ENCODE data around the gene ANKRD9.

Gene ANKRD9

GRCh38 chr14:102499401-102500157 lies 10.0 kb downstream of the ANKRD9 start:
- DNase-seq (ENCODE audit: low spot score) = no peak

DNA sequence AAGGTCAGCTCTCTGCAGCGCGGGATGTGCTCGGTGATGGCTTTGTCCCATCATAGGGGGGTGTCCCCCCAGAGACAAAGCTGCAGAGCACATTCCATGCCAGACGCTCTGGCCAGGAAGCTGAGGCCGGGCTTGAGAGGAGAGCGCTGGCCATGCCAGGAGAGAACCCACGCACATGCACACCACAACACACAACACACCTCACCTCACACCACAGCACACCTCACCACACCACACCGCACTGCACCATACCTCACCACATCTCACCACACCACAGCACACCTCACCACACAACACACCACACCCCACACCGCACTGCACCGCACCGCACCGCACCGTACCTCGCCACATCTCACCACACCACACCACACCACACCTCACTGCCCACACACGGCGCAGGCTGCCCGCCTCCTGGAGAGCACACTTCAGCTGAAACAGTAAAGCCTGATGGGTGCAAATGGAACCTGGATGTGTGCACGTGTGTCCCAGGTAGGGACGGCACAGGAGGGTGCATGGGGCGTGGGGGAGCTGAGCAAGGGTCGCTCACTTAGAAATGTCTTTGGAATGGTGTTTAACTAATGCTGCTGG lies 10.8 kb downstream of the ANKRD9 start:
- no peak for DNase-seq (ENCODE audit: low spot score)

- peak; percentile 64 for DNase-seq (ENCODE audit: low spot score)
These were observed 11.4 kb downstream of the ANKRD9 start for GRCh38 chr14:102497998-102498677.

DNA sequence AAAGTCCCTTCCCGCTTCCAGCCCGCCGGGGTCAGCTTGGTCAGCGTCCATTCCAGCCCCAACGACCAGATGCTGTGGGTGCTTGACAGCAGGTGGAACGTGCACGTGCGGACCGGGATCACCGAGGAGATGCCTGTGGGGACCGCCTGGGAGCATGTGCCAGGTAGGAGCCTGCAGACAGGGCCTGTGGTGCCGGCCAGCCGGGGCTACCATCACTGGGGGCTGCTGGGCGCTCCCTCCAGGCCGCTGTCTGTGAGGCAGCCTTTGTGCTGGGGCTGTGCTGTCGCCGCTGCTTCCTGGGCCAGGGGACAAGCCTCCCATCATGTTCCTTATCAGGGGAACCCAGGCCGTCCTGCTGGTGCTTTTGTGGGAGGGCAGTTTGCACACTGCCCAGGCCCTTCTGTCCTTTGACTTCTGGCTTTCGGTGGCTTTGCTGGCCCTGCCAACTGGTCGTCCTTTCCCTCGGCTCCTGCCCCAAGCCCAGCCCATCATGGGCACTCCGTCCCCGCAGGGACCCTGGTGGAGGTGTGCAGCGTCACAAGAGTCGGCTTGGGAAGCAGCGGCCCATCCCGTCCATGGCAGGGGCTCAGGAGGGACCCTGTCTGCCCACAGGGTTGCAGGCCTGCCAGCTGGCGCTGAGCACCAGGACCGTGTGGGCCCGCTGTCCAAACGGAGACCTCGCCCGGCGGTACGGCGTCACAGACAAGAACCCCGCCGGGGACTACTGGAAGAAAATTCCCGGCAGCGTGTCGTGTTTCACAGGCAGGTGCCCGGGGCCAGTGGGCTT lies 12.4 kb downstream of the ANKRD9 start:
- peak; percentile 39 for DNase-seq (ENCODE audit: low spot score)

DNA sequence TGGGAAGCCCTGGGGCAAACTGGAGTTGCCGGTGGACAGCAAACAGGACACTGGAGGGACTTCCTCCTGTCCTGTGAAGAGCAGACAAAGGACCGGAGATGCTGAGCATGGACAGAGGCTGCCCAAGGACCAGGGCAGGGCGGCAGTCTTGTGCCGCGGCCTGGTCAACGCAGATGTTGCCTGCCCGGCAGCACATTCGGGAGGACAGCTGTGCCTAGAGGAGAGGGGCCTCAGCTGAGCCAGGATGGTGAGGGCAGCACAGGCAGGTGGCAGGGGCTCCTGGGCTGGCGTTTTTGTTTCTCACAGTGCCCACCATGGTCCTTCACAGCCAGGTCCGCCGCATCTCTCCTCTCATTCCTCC lies 13.3 kb downstream of the ANKRD9 start:
- no peak for DNase-seq (ENCODE audit: low spot score)

- peak; percentile 43 for DNase-seq (ENCODE audit: low spot score)
These were observed 13.9 kb downstream of the ANKRD9 start for GRCh38 chr14:102495491-102496330.

GRCh38 chr14:102493585-102493984 lies 16.0 kb downstream of the ANKRD9 start:
- DNase-seq (ENCODE audit: low spot score) = peak; percentile 42

DNA sequence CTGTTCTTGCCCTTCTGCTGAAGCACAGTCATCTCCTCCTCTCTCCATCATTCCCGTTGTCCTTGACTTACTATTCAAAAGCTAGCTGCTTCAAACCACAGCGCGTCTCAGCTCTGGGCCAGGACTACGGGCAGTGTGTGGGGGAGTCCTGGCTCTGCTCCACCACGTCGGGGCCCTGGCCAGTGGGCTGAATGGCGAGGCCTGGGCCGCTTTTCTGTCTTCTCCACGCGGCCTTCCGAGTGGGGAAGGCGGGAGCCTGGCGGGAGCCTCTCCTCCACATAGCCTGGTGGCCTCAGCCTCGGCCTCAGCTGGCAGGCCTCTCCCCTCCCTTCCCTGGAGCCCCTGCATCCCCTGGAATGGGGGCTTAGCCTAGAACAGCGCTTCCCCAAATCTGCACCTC lies 16.5 kb downstream of the ANKRD9 start:
- peak; percentile 37 for DNase-seq (ENCODE audit: low spot score)

GRCh38 chr14:102492531-102492910 lies 17.1 kb downstream of the ANKRD9 start:
- DNase-seq (ENCODE audit: low spot score) = no peak

DNA sequence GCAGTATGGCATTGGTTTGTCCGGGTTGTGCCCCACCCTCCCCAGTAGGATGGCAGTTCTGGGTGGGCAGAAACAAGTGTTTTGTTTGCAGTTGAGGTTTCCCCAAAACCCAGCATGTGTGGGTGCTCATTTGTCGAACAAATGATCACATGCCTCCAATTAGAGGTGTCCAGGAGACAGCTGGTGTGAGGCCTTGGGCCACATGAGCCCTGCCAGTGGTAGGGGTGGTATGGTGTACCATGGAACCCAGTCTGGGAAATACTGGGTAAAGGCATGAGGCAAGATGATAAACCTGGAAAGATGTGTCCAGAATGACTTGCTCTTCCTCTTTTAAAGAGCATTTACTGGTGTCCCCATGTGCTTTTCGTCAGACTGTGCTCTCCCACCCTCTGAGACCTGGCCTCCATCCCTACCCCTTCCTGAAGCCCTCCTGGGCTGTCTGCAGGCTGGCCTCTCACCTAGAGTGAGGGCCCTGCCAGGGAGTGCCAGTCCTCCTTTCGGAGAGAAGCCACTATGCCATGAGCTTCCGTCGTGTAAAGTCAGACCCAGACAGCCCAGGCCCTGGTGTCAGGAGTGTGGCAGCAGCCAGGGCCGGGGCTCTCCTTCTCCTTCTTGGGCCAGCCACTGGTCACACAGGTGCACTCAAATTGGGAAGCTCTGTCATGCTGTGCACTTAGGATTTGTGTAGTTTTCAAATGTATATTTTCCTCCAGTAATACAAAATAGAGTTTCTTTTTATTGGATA lies 17.6 kb downstream of the ANKRD9 start:
- no peak for DNase-seq (ENCODE audit: low spot score)

- DNase-seq (ENCODE audit: low spot score) = no peak
These were observed 18.2 kb downstream of the ANKRD9 start for GRCh38 chr14:102491366-102491765.

DNA sequence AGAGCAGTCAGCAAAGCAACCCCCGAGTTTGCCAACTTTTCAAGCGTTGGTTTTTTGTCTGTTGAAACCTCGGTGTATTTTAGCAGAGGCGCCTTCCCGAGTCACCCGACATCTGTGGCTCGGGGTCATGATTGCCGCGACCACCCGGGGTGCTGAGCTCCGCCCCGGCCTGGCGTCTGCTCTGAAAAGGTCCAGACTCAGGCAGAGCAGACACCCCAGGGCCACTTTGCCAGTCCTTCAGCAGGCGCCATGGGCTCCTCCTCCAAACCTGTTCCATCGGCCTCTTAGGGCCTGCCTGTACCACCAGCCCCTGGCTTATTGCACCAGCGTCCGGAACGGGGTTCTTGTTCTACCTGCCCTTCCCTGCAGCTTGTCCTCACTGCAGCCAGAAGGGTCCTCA lies 19.1 kb downstream of the ANKRD9 start:
- peak; percentile 39 for DNase-seq (ENCODE audit: low spot score)

DNA sequence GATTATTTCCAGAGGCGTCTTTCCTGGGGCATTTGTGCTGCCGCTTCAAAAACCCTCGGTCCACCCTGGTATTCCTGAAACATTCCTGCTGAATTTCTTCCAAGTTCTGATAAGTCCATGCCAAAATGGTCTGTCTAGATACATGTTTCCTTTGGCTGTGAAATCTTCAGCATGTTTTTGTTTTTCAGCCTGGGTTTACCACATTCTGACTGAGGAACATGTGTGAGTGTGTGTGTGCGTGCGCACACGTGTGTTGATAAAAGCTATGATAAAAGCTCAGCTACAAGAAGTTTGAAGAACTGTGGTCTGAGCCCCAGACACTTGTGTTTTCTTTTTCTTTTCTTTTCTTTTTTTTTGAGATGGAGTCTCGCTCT lies 22.4 kb downstream of the ANKRD9 start:
- no peak for DNase-seq (ENCODE audit: low spot score)

GRCh38 chr14:102486513-102487203 lies 22.9 kb downstream of the ANKRD9 start:
- no peak for DNase-seq (ENCODE audit: low spot score)

DNA sequence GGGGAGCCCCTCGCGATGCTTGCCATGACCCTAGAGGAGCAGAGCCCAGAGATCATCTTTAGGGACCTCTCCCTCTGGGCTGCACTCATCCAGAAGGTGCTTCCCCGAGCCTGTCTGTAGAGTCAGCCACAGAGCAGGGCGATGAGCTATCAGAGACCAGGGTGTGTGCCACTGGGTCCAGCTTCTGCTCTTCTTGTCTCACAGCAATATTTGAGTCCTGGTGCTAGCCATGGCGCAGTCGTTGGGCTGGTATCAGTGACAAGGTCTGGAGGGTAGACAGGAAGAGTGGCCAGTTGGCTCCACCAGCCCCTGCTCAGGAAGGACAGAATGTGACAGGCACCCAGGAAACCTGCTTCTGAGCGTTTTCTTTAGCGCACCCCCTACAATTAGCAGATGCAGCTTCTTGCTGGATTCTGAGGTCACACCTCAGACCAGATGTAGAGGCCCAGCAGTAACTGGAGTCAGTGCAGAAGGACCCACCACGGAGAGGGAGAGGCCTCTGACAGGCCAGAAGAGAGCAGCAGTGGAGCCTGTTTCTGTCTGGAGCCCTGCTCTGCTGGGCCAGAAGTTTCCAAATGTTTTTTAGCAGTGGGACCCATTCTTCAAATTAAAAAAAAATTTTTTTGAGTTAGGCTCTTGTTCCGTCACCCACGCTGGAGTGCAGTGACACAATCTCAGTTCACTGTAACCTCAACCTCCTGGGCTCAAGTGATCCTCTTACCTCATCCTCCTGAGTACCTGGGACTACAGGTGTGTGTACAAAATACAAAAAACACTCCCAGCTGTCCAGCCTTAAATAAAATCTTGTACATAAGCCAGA lies 23.7 kb downstream of the ANKRD9 start:
- DNase-seq (ENCODE audit: low spot score) = no peak

- DNase-seq (ENCODE audit: low spot score) = no peak
These were observed 25.3 kb downstream of the ANKRD9 start for GRCh38 chr14:102484316-102484715.

DNA sequence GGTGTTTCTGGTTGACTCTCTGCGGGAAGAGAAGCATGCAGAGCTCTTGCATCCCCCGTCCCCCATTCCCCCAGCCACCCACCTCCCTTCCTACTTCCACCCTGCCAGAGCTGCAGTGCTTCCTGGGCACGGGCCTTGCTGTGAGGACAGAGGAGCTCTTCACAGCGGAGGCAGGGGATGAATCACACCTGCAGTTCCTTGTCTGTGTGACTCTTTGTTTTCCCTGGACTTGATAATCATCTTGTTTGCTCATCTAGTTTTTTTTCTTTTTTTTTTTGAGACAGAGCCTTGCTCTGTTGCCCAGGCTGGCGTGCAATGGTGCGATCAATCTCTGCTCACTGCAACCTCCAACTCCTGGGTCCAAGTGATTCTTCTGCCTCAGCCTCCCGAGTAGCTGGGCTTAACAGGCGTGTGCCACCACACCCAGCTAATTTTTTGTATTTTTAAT lies 27.8 kb downstream of the ANKRD9 start:
- DNase-seq (ENCODE audit: low spot score) = no peak

- no peak for DNase-seq (ENCODE audit: low spot score)
These were observed 28.2 kb downstream of the ANKRD9 start for GRCh38 chr14:102481371-102481770.

- DNase-seq (ENCODE audit: low spot score) = no peak
These were observed 29.8 kb downstream of the ANKRD9 start for GRCh38 chr14:102479777-102480176.
